Activated CD4-positive, alpha-beta T cell treated with anti-CD3 and anti-CD28 coated beads, Interleukin-10, Interleukin-2, amounts not matched to agents 100 ng/mL and 50 ng/mL, durations not matched to agents 16 hours and 8 hours (primary cell): ENCODE data around the gene ADISSP.

Experiments
- DNase-seq: peaks from one replicate; pipeline ENCODE4 v3.0.0-alpha.2; 2020

The ADISSP gene

GRCh38 chr20:3778976-3779375, 11.4 kb upstream of the ADISSP start:
- no peak for DNase-seq

- DNase-seq: peak; percentile 55
These were observed 10.4 kb upstream of the ADISSP start for GRCh38 chr20:3777716-3778629.

- DNase-seq: no peak
These were observed 9.8 kb upstream of the ADISSP start for GRCh38 chr20:3777381-3777715.

- DNase-seq: no peak
These were observed 8.0 kb upstream of the ADISSP start for GRCh38 chr20:3775457-3776108.

- DNase-seq: no peak
These were observed 4.1 kb upstream of the ADISSP start for GRCh38 chr20:3771552-3772058.

- peak; percentile 78 for DNase-seq
These were observed 983 bp upstream of the ADISSP start for GRCh38 chr20:3768342-3769130.

GRCh38 chr20:3767110-3767426, 485 bp downstream of the ADISSP start:
- DNase-seq: no peak

GRCh38 chr20:3766422-3767109, 987 bp downstream of the ADISSP start:
- DNase-seq: no peak

GRCh38 chr20:3765171-3765882, 2.2 kb downstream of the ADISSP start:
- DNase-seq: no peak

DNA sequence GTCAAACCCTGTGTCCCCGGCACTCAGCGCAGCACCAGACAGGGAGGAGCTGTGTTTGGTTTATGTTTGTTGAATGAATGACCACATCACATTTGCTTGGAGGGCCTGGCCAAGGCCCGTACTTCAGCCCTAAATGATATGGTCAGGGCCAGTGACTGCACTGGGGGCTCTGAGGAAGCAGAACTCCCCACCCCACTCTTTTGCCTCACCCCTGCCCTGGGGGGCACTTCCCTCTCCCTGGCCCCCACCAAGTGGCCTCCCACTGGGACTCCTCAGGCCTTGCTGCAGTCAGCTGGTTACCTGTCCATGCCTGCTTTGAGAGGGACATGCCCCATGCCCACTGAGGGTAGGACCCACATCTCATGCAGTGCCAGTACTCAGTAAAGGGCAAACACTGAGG, 2.9 kb downstream of the ADISSP start:
- no peak for DNase-seq

DNA sequence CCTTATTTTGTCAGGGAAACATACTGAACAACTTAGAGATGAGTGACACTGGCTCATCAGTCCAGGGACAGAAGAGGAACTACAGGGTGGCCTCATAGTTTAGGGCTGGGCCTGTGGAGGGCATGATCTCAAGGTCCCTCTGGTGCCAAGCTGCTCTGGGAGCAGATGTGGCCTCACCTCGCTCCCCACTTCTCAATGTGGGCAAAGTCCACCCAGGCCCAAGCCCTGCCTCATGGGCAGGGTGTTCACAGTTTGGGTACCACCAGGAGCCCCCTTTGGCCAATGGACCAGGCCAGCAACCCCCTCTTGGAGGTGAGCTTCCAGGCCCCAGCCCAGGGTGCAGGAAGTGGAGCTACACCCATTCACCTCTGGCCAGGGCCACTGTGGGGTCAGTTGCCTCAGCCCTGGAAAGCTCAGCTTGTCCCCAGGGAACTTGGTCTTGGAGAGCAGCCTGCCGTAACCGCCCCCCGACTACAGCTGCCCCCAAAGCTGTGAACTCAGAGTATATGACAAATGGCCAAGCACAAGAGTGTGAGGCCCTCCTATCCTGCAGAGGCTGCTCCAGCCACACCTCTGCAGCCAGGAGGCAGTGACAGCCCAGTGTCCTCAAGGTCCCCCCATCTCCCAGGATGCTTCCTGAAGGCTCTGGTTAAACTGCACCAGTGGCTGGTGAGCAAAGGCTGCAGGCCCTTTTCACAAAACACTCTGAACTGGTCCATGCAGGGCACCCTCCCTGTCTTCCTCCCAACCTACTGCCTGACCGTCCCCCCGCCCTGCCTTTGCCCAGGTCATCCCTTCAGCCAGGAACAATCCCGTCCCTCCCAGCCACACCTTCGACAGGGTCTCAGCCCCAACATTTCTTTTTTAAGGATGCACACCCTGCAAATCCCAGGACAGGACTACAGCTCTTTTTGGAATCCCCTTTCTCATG, 3.6 kb downstream of the ADISSP start:
- DNase-seq: no peak

DNA sequence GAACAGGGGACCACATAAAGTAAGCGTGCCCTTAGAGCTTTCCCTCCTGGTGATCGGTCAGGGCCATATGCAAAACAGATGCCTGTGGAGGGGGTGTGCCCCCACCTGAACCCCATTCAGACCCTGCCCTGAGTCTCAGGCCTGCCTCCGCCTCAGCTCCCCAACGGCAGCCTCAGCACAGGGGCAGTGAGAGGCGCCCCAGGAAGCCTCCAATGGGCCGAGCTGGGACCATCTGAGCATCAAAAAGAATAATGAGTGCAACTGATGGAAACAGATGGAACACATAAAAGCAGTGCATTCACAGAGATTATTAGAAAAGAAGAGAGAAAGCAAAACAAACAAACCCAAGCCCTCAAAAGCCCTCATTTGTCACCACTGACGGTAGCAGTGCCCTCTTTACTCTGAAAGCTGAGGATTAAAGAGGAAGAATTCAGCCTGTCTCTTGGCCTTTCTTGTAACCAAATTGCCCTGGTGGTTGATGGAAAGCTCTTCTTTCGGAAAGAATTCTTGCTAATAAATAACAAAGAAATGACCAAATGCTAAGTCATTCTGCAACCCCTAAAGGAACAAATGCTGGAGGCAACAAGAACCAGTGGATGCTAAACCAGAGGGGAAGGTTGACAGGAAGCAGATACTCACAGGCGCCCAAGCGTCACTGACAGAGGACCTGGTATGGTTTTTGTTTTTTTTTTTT, 6.8 kb downstream of the ADISSP start:
- no peak for DNase-seq

GRCh38 chr20:3759884-3760283, 7.7 kb downstream of the ADISSP start:
- no peak for DNase-seq

- DNase-seq: no peak
These were observed 8.2 kb downstream of the ADISSP start for GRCh38 chr20:3759316-3759823.

DNA sequence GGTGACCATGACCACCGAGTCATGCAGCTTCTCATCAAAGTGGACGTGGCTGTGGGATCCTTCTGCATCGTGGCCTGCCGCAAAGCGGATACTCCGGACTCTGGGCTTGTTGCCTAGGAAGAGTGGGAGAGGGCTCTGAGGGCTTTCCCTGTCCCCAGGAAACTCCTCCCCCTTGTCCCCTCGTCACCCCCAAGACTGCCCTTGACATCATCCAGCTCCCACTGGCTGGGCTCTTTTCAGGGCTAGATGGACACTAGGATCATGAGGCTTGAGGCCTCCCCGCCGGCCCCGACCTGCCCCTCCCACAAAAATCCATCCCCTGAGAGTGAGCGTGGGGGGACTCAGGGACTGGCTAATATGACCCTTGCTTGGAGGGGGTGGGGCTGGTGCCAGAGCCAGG, 9.0 kb downstream of the ADISSP start:
- DNase-seq: no peak

- no peak for DNase-seq
These were observed 10.3 kb downstream of the ADISSP start for GRCh38 chr20:3757268-3757667.

GRCh38 chr20:3755814-3756480, 11.6 kb downstream of the ADISSP start:
- no peak for DNase-seq

DNA sequence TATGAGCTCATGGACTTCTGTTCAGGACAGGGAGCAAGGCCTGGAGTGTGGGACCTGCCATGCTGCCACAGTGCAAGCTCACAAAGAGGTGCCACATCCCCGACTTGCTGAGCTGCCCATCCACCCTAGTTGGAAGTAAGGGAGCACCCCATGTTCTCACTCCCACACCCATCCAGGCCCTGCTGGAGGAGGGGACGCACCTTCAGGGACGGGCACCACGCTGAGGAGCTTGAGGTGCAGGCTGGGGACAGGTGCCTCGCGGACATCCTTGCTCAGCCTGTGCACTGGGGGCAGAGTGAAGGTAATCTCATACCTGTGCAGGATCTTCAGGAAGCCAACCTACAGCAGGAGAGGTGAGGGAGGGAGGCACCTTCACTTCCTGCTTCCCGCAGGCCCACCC, 12.3 kb downstream of the ADISSP start:
- no peak for DNase-seq

- DNase-seq: no peak
These were observed 13.3 kb downstream of the ADISSP start for GRCh38 chr20:3754276-3754630.
